HG02938 (cell line): ENCODE results near the gene ZEB2.

Experiments used
- ATAC-seq: cut with Tn5 transposase; IDR thresholded peaks from one replicate; pipeline ENCODE4 v1.9.1; 2021; ENCODE audit warnings: mild to moderate bottlenecking, moderate library complexity; ENCODE audit not compliant: unreplicated experiment

ZEB2 gene

GRCh38 chr2:144472046-144472412 is 47.9 kb downstream of the ZEB2 start:
- no peak for ATAC-seq

- ATAC-seq, result peak; percentile 79
These were observed 48.4 kb downstream of the ZEB2 start for GRCh38 chr2:144471305-144472045.

- ATAC-seq, result no peak
These were observed 49.1 kb downstream of the ZEB2 start for GRCh38 chr2:144470816-144471215.

- no peak for ATAC-seq
These were observed 49.6 kb downstream of the ZEB2 start for GRCh38 chr2:144470334-144470733.

- ATAC-seq, result no peak
These were observed 50.1 kb downstream of the ZEB2 start for GRCh38 chr2:144469798-144470197.

GRCh38 chr2:144468823-144469595 is 50.9 kb downstream of the ZEB2 start:
- ATAC-seq, result no peak

- ATAC-seq, result no peak
These were observed 52.3 kb downstream of the ZEB2 start for GRCh38 chr2:144467502-144468137.

GRCh38 chr2:144466637-144467036 is 53.3 kb downstream of the ZEB2 start:
- no peak for ATAC-seq

GRCh38 chr2:144465749-144466148 is 54.2 kb downstream of the ZEB2 start:
- ATAC-seq, result no peak

GRCh38 chr2:144464730-144465129 is 55.2 kb downstream of the ZEB2 start:
- no peak for ATAC-seq

GRCh38 chr2:144463266-144463665 is 56.7 kb downstream of the ZEB2 start:
- ATAC-seq, result no peak

- ATAC-seq, result no peak
These were observed 57.7 kb downstream of the ZEB2 start for GRCh38 chr2:144462266-144462665.

- ATAC-seq, result no peak
These were observed 58.6 kb downstream of the ZEB2 start for GRCh38 chr2:144461308-144461766.

- no peak for ATAC-seq
These were observed 59.1 kb downstream of the ZEB2 start for GRCh38 chr2:144460727-144461307.

GRCh38 chr2:144459937-144460336 is 60.0 kb downstream of the ZEB2 start:
- no peak for ATAC-seq

- ATAC-seq, result no peak
These were observed 60.6 kb downstream of the ZEB2 start for GRCh38 chr2:144459286-144459685.

- ATAC-seq, result no peak
These were observed 61.4 kb downstream of the ZEB2 start for GRCh38 chr2:144458541-144458940.

- ATAC-seq, result peak; percentile 56
These were observed 63.2 kb downstream of the ZEB2 start for GRCh38 chr2:144456680-144457079.

- ATAC-seq, result no peak
These were observed 63.9 kb downstream of the ZEB2 start for GRCh38 chr2:144455987-144456386.

GRCh38 chr2:144454466-144455287 is 65.2 kb downstream of the ZEB2 start:
- ATAC-seq, result no peak
